HG02642 (cell line): ENCODE data around the gene GDPD1.
"Not testable (repeated sequence)": the region's sequence is repeated elsewhere in the genome, so short reads cannot be mapped to it uniquely, and the experiment has no call there.

ENCODE experiments used
- ATAC-seq: cut with Tn5 transposase; IDR thresholded peaks from one replicate; pipeline ENCODE4 v1.9.1; 2021; ENCODE audit warnings: mild to moderate bottlenecking; ENCODE audit not compliant: unreplicated experiment, poor library complexity

The GDPD1 gene

GRCh38 chr17:59311051-59311468, 90.7 kb downstream of the GDPD1 start:
- ATAC-seq, result peak; percentile 67

GRCh38 chr17:59311521-59311920, 91.2 kb downstream of the GDPD1 start:
- not testable (repeated sequence) for ATAC-seq

DNA sequence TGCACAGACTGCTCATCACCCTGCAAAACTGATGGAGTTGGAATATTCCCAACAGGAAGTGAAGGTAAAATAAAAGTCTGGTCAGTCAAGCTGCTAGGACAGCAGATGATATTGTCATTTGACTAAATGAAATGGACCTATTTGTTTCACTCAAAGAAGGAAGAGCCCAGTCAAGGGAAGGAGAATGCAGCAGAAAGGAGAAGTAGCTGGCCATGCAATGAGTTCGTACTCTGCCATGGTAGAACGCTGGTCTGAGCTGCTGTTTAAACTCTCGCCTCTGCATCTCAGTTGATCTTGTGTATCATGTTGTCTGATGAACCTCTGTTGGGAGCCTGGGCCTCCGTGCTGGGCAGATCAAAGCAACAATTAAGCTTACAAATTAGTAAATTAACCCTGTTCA, 95.6 kb downstream of the GDPD1 start:
- no peak for ATAC-seq
